GM10847 (cell line): ENCODE results near the gene CAMK2B.

ENCODE experiments used
- POLR2A ChIP-seq: IDR thresholded peaks from 2 replicates; pipeline ENCODE4 v1.6.1; 2011; ENCODE audit not compliant: insufficient read length; ENCODE audit errors: extremely low read depth

The CAMK2B gene

DNA sequence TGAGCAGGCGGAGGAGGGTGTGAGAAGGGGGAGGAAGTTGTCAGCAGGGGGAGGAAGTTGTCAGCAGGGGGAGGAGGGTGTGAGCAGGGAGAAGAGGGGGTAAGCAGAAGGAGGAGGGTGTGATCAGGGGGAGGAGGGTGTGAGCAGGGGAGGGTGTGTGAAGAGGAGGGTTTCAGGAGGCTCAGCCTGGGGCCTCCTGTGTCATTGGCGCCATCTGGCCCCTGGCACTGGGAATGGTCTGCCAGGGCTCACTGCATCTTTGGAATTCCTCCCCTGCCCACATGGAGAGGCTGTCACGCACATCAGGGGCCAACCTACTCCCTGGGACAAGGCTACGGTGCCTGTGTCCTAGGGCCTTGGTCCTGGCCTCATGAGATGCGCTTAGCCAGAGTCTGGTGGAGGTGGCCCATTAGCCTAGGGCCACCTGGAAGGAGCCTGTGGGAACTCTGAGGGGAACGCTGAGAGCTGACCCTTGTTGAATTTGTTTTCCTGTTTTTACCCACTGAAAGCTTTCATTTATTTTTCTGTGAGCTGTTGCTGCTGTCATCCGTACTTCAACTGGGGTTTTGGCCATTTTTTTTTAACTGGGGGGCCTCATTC lies 18.0 kb downstream of the CAMK2B start:
- TF ChIP-seq POLR2A: no peak

DNA sequence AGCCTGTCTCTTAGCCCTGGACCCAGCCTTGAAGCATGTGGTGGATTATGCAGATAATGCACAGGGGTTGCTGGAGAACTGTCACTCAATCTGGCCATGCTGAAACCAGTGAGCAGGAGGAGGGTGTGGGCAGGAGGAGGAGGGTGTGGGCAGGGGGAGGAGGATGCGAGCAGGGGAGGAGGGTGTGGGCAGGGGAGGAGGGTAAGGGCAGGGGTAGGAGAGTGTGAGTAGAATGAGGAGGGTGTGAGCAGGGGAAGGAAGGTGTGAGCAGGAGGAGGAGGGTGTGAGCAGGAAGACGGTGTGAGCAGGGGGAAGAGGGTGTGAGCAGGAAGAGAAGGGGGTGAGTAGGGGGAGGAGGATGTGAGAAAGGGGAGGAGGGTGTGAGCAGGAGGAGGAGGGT lies 18.8 kb downstream of the CAMK2B start:
- no peak for TF ChIP-seq POLR2A

- no peak for TF ChIP-seq POLR2A
Measured at GRCh38 chr7:44305564-44306507, 19.6 kb downstream of the CAMK2B start.

GRCh38 chr7:44294325-44295069 lies 30.9 kb downstream of the CAMK2B start:
- TF ChIP-seq POLR2A: no peak

DNA sequence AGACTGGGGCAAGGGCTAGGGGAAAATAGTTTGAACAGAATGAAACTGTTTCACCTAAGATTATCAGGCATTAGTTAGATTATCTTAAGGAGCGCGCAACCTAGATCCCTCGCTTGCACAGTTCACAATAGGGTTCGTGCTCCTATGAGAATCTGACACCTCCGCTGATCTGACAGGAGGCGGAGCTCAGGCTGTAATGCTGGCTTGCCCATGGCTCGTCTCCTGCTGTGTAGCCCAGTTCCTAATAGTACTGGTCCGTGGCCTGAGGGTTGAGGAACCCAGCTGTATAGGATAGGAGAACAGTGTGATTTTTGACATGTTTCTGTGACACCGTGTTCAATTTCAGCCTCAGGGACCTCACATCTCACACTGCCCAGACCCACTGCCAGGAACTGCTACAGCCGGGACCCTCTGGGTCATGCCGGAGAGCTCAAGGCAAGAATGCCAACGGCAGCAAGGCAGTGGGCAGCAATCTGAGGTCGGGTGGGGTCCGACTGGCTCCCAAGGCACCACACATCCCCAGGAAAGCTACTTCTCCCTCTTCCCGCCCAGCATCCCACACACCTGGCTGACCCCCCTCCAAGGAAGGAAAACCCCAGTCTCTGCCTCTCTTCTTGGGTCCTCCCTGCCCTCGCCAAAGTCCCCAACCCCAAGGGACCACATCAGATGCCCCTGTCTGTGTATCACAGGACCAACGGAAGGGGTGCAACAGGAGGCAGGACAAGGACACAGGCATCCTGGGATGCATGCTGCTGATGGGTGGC lies 31.7 kb downstream of the CAMK2B start:
- TF ChIP-seq POLR2A: no peak

DNA sequence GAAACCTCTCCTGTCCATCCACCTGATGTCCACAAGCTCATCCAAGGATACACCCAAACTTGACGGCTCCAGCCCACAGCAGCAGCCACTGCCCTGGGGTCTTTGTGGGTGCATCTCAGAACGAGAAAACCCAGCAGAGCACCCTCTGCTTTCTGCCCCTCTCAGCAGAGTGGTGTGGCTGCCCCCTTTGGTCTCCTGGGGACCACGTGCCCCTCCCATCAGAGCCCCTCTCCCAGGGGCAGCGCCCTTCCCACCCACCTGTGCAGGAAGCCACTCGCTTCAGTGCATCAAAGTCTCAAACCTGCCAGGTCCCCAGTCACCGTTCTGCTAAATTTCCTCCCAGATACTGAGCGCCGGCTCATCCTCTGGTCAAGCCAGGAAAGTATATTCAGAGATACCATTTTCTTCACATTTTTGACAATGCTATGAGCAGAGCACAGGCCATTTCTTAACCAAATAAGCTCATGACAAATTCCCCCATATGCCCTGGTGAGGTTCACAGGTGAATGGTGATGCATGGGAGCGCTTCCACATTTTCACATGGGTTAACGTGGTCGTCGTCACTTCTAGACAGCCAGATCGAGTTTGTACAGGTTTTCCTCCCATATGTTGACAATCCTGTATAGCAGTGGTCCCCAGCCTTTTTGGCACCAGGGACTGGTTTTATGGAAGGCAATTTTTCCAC lies 32.4 kb downstream of the CAMK2B start:
- no peak for TF ChIP-seq POLR2A

DNA sequence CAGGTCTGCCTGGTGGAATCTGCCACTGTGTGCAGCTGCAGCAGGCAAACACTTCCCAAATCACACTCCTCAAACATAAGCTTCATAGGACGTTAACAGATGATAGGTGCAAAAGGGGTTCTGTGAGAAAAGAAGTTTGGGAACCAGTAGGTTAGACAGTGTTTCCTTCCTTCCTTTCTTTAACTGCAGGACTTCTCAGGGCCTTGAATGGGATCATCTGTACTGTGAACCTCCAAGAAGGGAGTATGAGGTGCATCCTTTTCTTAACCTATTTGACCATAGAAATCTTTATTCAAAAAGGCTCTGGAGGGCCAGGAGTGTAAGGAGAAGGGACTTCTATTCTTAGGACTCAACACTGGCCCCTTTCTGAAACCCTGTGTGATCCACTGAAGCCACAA lies 33.0 kb downstream of the CAMK2B start:
- TF ChIP-seq POLR2A: no peak

- no peak for TF ChIP-seq POLR2A
Measured at GRCh38 chr7:44291733-44292419, 33.5 kb downstream of the CAMK2B start.

DNA sequence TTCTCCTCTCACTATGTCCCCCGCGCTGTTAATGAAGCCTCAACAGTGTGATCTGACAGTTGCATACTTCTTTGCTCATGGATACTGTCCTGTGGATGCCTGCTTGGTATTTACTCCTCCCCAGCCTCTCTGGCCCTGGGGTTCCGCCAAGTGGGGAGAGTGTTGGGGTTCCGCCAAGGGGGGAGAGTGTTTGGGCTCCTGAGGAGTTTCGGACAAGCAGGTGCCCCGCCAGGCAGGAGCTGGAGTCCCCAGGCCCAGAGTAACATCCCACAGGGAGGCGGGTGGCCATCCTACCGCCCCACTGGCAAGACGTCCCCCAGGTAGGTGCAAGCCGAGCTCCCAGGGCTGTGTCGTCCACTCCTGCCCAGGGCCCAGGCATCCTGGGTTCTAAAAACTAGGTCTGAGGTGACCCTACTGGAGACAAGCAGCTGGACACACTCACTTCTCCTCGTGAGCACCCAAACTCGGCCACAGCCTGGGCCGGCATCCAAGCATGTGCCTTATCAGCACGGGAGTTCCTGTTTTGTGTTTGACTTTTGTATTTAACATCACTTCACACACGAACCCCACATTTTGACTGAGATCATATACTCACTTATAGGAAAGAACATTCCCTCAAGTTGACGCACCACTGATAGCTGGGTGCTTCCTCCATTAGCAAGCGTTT lies 34.2 kb downstream of the CAMK2B start:
- no peak for TF ChIP-seq POLR2A

DNA sequence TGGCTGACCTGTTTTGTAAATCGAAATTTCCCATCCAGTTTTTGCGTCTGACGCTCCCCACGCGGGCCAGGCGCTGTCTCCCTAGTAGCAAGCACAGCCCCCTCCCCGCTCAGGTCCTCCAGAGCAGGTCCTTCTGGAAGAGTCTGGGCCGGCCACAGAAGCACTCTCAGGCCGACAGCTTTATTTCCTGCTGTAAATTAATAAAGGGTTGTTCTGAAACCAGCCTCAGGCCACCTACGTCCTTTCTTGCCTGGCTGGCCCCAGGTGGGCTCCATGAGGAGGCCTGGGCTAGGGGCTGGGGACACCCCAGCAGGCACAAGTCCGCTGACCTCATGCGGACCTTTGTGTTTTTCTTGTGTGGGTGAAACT lies 35.2 kb downstream of the CAMK2B start:
- TF ChIP-seq POLR2A: no peak

GRCh38 chr7:44289341-44290251 lies 35.8 kb downstream of the CAMK2B start:
- no peak for TF ChIP-seq POLR2A

DNA sequence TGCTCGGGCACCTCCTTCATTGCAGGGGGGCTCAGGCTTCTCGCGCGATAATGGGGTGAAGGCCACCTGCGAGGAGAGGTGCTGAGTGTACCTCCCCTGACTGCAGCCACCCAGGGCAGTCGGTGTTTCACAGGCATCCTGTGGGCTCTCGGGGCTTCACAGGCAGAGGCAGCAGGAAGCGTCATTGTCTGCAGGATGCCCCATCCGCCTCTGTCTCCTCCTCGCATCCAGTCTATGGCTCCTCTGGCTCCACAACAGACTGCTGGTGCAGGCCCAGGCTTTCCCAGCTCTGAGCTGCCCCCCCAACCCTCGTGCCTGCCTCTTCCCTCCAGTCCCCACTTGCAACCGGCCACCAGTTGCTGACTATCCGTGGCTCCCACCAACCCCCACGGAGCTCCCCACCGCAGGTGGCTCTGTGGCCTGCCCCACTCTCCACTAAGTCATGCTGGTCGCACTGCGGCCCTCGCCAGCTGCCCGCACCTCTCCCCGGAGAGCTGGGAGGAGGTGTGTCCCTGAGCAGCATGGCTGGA lies 36.5 kb downstream of the CAMK2B start:
- no peak for TF ChIP-seq POLR2A

GRCh38 chr7:44288381-44288685 lies 37.1 kb downstream of the CAMK2B start:
- no peak for TF ChIP-seq POLR2A
